ENCODE measurements around the gene CDV3.

The CDV3 gene

DNA sequence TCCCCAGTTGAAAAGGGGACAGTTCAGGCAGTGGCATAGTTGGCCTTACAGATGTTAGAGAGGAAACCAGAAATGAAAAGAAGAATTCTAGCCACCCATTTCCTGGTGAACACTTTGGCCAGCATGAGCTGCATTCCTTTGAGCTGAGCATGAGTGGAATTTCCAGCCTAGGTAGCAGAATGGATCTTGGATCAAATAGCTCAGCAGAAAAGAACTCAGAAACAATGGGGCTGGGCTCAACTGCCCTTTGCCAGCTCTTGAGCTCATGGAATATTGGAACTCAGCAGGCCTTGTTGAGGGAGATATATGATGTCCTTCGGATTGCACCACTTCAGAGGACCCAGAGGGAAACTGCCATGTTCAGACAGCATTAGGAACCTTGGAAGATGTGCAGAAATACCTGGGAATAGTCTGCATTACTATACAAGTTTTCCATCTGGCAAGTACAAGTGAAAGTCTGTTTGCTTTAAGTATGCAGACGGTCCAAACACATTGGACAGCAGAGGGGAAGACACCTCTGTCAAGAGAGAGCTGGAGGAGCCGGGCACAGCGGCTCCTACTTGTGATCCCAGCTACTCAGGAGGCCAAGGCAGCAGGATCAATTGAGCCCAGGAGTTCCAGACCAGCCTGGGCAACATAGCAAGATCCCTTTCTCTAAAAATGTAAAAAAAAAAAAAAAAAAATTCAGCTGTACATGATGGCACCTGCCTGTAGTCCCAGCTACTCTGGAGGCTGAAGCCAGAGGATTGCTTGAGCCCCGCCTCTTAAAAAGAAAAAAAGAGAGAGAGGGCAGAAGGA lies 3.1 kb upstream of the CDV3 start:
- FAIRE-seq: no peak

DNA sequence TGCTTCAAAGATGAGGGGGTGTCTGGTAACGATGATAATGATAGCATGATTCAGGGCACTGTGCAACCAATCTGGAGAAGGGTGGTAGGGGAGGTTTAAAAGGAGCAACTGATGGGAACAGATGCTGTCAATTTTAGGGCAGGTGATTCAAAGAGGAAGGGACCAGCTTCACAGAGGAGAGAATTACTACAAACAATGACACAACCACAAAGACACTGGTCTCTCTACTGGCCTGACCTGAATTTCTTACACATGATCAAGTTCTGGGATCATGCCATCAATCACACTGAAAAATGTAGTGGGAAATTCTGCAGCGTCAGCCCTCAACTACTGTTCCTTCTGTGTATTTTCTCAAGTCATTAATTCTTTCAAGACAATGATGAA lies 2.6 kb upstream of the CDV3 start:
- no peak for FAIRE-seq

DNA sequence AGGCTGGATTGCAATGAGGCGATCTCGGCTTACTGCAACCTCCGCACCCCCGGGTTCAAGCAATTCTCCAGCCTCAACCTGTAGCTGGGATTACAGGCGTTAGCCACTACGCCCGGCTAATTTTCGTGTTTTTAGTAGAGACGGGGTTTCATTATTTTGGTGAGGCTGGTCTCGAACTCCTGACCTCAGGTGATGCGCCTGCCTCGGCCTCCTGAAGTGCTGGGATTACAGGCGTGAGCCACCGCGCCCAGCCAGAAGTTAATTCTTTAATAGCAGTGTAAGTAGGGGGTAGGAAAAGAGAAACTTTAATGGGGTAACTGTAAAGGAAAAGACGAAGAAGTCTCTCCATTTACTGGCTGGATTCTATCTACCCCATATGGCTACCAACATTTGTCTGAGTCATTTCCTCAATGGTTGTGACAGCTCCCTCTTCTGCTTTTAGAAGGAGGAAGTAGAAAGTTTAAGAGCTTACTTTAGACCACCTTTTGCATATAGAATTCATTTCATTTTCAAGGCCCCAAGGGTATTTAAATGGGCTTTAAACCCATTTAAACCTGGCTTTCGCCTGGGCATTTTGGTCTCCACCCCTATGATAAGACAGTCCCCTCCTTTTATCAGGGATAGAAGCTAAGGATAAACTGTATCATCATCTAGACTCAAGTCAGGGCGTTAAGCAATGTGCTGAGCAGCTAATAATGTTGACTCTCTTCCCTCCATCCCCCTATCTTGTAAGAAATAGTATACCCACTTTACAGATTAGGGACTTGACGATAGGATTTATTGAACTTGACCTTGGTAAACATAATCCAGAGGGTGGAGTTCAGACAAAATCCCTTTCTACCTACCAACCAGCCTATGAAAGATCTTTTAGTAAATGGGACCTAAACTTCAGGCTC lies 1.1 kb upstream of the CDV3 start:
- FAIRE-seq: no peak

DNA sequence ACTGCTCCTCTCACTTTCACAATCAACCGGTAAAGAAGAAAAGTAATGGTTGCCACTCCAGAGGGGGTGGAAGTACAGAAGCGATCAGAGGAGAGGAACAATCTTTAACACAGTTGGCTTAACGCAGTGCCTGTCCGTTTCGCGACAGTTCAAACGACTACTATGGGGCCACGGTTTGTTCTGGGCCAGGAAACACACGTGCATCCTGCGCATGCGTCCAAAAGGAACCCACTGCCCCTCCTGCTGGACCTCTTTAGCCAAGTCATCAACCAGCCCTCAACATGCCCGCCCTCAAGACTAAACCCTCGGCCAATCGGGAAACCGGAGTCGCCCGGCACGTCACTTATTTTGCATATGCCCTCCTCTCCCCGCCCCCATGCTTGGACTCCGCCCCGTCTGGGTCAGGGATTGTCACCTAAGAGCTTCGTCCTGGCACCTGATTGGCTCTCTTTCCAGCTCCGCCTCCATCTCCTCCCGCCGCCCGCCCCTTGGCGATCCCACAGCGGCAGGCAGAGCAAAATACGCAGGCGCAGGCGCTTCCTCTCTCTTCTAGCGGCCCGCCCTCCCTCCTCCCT lies 345 bp upstream of the CDV3 start:
- peak; percentile 99 for FAIRE-seq

DNA sequence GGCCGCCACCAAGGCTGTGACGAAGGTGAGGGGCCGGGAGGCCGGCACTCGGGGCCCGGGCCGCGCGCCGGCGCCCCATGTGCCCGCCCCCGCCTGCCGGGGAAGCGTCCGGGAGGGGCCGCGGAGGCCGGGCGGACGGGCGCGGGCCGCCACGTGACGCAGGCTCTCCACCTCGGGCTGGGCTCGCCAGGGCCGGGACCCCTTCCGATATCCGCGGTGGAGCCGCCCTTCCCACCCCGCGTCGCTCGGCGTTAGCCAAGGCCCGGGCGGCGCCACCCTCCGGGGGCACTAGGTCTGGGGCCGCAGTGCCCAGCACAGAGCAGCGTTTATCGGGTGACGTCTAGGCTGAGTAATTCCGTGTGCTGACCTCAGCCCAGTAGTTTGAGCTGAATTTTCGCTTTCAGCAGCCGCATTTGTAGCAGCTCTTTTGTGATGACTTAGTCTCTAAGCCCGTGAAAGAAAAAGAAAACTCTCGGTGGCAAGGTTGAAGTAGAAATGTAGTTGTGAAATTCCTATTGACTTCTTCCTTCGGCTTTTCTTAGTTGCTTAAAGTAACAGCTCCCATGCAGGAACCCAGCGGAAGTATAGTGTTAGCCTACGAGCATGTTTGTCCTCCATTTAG lies 885 bp downstream of the CDV3 start:
- no peak for FAIRE-seq

DNA sequence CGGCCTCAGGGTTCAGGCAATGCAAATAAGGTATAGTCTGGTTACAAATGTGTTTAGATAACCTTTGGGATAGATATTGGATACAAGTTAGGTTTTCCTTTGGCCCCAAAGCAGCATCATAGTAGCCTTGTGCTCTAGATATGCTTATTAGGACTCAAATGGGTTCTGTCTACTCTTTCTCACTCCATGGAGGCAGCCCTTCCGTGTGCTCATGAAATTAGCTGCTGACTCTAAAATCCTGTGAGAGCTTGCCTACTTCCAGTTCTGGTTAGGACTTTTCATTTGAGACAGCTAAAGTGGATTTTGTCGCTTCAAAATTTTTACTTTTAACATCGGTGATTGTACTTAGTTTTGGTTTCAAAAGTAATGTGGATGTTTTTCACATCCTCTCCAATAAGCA lies 1.6 kb downstream of the CDV3 start:
- no peak for FAIRE-seq

DNA sequence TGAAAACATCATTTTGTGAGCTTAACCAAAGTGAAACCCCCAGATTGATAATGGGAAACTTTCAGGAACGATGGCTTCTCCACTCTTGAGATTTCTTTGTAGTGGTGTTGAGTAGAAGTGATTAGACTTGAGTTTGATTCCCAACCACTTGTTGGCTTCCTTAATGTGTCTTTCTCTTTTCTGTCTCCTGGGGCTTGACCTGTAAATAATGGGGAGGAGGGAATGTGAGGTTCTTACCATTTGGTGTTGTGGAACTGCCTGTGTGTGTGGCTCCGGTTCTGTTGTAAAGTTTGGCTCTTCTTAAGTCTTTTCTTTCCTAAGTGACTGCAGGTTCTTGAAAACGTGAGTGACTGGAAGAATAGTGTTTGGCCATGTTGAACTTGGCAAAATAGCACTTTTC lies 2.7 kb downstream of the CDV3 start:
- FAIRE-seq: no peak

DNA sequence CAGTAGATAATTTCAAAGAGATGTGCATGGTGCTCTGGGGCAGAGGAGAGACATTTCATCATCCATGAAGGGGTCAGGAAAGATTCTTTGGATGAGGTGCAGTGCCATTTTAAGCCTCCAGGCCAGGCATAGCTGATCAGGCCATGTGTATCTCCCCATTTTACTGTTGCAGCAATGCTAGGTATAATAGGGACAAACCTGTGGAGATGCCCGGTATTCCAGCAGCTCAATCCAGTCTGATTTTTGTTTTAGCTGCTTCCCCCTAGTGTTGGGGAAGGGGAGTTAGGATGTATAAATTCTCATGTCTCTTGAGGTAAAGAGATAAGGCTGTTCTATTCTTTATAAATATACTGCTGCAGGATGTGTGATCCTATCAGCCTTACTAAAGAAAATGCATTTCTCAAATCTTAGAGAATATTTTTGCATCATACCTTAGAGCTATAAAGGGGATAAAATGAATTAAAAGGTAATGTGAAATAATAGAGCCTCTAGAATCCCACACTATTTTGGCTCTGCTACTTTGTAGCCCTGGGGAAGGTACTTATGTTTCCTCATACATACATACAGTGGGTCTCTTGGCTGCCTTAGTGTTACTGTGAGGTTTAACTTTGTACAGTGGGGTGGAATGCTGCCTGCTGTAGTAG lies 5.2 kb downstream of the CDV3 start:
- no peak for FAIRE-seq

DNA sequence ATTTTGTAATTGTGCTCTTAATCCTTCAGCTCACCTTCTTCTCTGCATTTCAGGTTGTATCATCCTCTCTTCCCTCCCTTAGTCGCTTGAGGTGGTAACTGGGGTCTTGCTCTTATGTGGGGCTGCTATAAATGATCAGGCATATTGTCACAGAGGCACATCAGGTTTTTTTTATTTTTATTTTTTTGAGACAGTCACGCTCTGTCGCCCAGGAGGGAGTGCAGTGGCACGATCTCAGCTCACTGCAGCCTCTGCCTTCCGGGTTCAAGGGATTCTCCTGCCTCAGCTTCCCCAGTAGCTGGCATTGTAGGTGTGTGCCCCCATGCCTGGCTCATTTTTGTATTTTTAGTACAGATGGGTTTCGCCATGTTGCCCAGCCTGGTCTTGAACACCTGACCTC lies 9.9 kb downstream of the CDV3 start:
- no peak for FAIRE-seq

DNA sequence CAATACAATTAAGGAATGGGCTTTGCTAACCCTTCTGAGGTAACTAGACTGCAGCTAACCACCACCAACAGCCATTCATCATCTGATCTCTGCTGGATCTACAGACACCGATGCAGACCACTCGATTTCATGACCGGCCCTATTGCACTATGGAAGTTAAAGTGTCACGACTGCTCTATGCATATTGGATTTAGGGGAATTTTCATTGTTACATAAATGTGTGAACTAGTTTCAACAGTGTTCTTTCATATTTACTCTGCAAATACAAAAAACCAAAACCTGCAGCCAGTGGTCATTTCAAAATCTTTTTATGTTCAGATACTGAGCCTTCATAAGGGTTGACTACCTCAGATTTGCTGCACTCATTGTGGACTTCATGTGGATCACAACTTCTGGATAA lies 14.5 kb downstream of the CDV3 start:
- FAIRE-seq: no peak

DNA sequence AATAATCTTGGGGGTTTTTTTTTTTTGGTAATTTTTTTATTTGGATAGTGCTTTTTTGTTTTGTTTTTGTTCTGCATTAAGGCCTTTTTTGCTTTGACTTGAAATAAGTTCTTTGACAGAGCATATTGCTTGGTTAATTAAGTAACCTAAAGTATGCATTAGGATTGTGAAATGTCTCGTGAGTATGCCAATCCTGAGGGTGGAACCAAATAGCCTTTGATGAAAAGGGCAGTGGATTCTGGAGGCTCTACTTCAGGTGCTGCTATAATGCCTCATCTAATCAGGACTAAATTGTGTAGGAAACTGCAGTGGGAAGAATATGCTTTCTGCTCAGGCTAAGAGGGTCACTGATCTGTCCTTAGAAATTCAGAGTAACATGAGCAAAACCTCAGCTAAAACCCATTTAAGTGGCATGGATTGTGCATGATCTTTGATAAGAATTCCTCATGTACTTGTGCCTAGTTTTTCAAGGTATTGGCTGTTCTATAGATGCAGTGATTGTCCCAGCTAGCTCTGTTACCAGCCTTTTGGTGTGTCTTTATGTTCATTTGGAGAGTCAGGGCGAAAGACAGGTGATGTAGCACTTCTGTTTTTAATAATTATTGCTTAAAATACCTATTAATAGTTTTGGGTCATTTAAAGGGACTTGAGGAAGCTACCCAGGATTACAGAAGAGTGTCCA lies 15.4 kb downstream of the CDV3 start:
- FAIRE-seq: no peak

DNA sequence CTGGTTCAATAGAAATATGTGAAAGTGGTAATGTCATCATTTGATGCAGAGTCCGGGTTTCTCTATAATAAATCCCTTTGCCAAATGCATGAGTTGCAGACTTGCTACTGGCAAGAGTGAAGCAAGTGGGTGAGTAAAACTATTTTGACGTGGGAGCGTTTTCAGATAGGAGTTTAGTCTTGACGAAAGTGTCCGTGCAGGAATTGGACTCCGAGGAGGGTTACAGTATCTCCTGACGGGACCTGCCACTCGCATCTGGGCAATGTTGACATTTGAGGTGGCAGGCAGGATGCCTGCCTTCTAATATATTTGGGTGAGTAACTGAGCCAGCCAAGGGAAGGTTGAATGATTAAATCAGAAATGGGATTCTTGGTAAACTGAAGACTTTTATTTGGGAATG lies 16.0 kb downstream of the CDV3 start:
- FAIRE-seq: no peak

DNA sequence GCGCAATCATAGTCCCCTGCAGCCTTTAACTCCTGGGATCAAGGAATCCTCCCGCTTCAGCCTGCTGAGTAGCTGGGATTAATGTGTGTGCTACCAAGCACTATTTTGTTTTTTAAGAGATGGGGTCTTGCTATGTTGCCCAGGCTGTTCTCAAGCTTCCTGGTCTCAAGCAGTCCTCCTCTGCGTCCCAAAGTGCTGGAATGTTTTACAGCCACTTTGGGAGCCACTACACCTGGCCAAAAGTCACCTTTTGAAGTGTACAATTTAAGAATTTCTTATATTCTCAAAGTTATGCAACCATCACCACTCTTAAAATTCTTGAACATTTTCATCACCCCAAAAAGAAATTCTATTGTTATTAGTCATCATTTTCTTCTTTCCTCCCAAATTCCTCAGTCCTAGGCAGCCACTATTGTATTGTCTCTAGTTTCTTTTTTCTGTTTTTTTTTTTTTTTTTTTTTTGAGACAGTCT lies 17.8 kb downstream of the CDV3 start:
- FAIRE-seq: no peak

DNA sequence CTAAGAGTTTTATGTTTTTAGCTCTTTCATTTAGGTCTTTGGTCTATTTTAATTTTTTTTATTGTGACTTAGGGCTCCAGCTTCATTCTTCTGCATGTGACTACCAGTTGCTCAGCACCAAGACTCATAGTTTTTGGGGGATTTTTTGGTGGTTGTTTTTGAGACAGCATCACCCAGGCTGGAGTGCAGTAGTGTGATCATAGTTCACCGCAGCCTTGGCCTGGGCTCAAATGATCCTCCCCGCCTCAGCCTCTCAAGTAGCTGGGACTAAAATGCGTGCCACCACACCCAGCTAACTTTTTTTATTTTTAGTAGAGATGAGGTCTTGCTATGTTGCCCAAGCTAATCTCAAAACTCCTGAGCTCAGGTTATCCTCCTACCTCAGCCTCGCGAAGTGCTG lies 19.4 kb downstream of the CDV3 start:
- FAIRE-seq: no peak

DNA sequence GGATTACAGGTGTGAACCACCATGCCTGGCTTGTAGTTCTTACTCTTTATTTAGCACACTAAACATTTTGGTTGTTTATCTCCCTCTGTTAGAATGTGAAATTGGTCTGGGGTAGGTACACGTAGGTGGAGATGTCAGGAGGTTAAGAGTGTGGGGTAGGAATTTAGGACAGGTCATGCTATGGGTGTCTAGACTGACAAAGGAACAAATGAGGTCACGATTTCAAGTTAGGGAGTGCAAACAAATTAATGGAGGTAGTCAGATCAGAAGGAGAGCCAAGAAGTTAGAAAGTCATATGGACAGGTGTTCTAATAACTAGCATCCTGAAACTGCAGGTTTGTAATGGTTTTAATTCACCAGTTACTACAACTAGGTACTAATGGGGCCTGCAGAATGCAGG lies 19.8 kb downstream of the CDV3 start:
- no peak for FAIRE-seq

DNA sequence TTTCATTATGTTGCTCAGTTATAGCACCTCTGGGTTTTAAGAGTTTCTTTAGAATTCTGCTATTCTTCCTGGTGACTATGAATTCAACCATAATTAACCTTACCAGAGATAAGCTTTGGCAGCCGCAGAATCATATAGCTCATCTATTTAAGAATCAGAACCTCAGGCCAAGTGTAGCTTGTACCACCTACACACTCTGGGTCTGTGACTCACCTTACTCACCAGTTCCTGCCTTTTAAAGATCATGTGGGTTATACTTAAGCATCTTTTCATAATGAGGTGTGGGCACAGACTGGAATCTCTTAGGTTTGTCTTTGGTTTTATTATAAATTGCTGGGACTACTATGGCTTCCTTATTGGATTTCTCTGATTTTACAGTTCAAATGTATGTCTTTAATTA lies 21.9 kb downstream of the CDV3 start:
- no peak for FAIRE-seq

DNA sequence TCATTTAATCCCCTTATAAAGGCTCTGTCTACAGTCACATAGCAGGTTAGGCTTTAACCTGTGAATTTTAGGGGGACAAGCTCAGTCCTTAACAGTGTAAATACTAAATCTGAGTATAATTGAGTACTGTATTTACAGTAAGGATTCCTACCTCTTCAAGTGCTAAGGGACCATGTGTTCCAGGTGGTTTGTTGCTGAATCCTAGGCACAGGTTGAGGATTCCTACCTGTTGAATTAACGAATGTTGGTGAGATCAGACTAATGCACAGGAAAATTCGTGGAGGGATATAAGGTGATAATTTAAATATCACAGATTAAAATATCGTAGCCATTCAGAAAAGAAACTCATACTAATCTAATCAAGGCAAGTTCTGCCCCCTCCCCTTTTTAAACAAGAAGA lies 24.9 kb downstream of the CDV3 start:
- no peak for FAIRE-seq

DNA sequence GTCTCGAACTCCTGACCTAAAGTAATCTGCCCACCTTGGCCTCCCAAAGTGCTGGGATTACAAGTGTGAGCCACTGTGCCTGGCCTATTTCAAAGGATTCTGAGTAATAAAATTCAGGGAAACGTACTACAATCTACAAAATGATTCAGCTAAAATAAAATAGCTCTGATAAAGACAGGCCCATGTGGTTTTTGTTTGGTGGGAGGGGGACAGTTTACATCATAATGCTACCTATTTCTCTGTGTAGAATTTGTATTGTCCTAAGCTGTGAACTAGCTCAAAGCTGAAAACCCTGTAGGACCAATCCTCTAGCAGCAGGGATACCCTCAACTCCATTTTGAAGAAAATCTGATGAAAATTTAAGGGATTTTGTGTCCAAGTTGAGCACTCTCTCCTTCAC lies 25.8 kb downstream of the CDV3 start:
- no peak for FAIRE-seq

DNA sequence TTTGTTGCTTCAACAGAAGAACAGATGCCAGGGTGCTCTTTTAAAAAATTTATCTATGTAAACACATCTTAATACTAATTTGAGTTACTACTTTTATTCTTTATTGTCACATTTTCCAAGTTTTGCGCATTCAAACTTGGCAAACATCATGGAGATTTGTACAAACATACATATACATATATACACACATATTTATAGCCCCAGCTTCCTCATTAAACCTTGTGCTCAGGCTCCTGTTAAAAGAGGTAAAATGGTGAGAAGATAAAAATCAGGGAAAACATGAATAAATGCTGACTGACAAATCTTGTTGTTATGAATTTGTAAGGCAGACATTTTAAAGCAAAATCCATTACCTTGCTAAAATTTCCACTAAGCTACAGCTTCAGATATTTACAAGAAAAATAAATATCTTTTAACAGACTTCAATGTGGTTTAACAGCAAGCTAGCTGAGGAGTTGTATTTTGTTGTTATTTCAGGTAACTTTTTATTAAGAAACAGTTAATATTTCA lies 27.1 kb downstream of the CDV3 start:
- FAIRE-seq: no peak

DNA sequence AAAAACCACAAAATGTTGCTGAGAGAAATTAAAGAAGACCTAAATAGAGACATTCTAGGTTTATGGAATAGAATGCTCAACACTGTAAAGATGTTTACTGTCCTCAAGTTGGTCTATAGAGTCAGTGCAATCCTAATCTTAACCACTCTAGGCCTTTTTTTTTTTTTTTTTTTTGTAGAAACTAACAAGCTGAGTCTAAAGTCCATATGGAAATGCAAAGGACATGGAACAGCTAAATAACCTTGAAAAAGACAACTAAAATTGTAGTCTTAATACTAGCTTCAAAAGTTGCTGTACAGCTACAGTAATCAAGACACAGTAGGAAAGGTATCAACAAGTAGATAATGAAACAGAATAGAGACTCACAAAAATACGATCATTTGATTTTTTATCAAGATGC lies 32.9 kb downstream of the CDV3 start:
- no peak for FAIRE-seq

DNA sequence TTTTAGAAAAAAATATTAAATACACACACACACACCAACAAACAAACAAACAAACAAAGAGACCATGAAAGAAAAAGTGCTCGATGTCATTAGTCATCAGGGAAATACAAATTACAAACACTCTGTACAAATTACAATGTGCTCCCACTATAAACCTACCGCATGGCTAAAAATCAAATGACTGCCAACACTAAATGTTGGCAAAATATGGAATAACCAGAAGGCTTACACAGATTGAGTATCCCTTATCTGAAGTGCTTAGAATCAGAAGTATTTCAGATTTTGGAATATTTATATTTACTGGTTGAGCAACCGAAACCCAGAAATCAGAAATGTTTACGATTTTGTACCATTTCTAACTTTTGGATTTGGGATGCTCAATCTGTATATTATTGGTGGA lies 33.4 kb downstream of the CDV3 start:
- FAIRE-seq: no peak

DNA sequence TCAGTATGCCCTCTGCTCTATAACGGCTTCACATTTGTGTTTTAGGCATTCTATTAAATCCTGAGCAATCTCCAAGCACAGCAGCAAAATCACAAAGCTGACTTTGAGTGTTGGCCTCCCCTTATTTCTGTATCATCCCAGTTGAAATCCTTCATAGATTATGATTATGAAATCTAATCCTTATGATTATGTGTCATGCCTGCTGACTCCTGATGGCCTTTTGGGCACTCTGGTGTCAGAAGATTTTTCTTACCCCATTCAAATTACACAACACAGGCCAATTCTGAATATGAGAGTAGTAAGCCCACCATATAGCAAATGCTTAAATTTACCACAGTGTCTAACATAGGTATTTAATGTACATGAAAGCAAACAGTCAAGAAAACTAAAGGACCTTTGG lies 34.3 kb downstream of the CDV3 start:
- FAIRE-seq: no peak
